HG03280 (cell line): Measurements from ENCODE around the gene MACIR.
A peak's percentile ranks its signal among the peaks of the same experiment; 100 is the strongest.

ENCODE experiments used
- ATAC-seq: cut with Tn5 transposase; IDR thresholded peaks from one replicate; pipeline ENCODE4 v1.9.1; 2021; ENCODE audit warnings: mild to moderate bottlenecking, moderate library complexity; ENCODE audit not compliant: unreplicated experiment

MACIR gene

DNA sequence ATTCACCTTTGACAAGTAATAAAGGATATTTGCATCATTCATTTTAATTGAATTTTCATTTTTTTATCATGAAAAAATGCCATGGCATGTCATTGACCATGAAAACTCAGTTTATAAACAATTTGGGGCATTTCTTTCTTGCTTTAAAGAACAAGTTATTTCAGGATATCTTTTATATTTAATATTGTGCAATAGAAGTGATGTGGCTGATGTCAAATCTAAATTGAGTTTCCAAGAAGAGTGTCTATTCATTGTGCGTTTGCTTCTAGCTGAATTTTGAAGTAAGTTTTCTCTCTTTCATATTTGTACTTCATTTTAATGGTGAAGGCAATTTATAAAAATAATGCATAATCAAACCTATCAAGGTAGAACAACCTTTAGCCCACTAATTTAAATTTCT, 30.5 kb downstream of the MACIR start:
- ATAC-seq, result no peak

DNA sequence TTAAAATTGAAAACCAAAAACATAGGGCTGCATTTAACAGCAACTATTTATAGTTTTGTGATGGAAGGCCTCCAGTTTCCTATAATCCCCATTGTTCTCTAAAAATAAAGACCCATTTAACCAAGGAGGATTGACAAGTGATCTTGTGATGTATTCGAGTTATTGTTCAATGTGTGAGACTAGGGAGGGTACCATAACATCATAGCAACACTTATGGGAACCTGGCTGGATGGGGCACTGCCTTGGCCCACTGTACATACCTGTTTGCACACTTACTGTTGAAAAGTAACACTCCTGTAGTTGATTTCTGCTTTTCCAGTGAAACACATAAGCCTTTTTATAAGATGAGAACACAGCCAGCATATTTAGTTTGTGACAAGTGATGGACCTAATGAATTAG, 32.3 kb downstream of the MACIR start:
- no peak for ATAC-seq

DNA sequence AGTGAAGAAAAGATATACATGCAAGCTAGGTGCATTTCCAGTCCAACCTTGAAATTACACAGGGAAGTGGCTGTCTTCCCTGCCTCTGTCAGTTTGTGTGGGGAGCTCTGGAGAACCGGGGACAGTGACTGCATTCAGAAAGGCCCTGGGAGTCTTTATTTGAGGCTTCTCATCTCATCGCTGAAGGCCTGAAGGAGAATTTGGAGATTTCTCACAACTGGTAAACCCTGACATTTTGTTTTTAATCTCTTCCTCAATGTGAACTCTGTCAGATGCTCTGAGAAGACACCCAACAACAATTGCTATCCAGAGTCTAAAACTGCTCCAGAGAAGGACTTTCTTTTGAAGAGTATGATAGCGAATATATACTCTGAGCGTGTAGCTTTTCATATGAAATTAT, 33.0 kb downstream of the MACIR start:
- no peak for ATAC-seq

DNA sequence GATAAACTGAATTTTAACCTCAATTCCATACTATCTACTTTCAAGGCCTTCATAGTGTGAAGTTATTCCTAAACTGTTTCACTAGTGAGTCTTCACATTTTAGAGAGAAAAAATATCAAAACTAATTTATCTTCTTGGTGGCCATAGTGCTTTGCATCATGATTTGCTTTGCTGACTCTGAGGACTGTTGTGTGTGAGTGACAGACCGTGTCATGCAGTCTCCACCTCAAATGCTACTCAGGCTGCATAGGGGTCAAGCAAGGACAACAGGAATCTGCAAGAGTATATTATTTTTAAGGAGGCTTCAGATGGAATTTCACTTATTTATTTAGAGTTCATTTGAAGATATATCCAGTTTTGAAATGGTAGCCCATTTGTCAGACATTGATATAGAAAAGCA, 34.5 kb downstream of the MACIR start:
- no peak for ATAC-seq

DNA sequence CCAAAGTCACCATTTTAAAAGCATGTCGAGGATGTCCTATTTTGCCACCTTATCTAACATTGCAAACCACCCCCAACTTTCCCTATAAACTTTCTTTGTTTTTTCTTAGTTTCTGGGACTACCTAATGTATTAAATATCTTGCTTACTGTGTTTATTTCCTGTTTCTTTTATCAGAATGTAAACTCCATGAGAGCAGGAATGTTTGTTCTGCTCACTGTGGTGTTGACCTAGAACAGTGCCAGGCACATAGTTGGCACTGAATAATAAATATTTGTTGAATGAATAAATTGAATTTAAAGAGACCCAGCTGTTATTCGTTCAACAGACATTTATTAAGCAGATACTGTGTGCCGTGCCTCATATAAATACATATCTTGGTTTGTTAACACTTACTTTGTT, 35.2 kb downstream of the MACIR start:
- no peak for ATAC-seq

DNA sequence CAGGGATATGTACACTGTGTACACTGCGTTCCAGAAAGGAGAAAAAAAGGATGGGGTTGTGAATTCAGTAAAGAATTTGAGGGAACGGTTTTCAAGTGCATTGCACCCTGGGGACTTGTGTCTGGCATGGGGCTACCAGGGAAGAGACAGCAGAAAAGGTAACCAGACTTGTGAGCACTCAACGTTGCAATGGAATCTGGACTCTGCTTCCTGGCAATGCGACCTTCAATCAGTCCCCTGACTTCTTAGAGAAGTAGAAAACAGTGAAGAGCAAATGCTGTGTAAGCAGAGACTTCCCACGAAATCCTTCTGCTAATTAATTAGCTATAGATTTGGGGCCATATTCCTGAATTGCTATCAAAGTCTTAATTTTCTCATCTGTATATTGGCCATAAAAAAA, 36.3 kb downstream of the MACIR start:
- no peak for ATAC-seq

DNA sequence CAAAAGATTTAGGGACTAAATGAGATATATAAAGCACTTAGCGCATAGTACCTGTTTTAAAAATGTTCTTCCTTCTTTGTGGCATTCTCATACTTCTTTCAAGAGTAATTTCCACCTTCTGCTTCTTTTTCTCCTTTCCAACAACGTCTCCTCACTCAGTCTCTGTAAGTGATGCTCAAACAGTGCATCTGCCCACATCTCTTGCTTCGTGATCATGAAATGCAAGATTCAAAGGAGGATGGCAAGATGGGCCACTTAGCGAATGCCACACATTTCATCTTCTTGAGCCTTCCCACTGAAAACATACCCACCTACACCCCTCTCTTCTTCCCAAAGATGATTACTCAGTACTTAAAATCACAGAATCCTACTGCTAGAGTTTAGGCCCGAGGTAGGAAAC, 36.9 kb downstream of the MACIR start:
- ATAC-seq, result no peak

DNA sequence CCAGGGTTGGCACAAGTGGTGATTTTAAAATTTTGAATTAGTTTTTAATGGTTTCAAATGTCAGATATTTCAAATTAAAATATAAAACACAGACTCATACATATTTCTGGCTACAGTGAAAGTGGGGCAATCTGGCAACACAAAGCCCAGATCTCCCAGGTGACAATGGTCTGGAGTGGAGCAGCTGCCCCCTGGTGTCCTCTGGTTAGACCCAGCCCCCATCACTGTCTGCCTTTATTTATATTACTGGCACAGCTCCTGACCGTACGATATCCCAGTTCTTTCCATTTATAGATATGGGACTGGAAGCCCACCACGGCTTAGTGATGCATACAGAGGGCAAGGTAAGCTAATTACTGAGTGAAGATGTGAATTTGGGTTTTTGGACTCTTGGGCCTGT, 37.3 kb downstream of the MACIR start:
- ATAC-seq, result no peak

DNA sequence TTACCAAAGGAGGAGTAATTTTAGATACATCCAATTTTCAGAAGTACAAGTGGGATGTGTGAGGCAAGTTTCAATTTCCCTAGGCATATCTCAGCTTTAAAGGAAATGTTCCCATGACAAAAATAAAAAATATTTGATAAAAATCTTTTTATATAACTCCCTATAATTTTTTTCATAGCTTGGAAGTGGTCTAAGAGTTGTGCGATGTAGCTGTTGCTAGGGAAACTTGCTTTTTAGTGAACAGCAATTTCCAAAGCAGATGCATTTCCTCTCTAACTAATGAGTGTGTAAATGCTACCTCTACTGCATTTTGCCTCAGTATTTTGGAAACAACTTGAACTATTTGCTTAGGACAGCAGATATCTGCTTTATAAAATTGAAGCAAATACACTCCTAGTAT, 39.6 kb downstream of the MACIR start:
- ATAC-seq, result no peak

DNA sequence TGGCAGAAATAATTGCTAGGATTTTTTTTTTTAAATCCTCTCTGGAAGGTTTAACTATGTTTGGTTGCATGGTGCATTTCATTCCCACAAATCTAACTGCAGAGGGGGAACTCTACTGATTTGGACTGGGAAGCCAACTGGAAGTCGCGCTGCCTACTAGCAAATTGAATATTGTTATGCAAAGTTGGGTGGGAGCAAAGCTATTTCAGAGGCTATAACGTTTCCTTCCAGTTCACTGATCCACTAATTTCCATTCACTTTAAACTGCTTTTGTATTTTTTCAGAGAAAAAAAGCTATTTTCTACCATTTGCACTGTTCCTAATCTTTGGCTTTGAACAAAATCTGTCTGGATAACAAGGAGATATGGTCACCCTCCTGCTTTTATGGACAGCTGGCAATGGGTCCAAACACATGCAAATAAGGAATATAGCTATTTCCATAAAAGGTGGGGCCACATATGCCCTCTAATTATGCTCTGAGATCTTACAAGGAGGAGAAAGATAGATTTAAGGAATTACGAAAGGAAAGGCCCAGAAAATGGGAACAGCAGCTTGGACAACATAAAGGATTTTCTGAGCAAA, 40.1 kb downstream of the MACIR start:
- no peak for ATAC-seq

DNA sequence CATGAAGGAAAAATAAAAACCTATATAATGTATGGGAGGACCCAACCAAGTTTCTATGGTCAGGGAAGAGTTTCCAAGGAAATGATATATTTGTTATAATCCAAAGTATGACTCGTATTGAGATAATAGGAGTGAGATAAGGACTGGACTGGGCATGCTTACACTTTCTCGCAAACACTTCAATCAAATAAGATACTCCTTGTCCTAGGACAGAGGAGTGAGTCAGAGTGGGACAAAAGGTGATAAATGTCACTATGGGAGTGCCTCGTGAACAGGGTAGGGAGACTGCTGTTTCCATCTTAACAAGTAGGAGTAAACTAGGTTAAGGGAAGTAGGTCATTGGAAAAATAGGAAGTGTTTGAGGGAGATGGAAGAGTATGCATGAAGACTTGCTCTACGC, 47.2 kb downstream of the MACIR start:
- no peak for ATAC-seq

DNA sequence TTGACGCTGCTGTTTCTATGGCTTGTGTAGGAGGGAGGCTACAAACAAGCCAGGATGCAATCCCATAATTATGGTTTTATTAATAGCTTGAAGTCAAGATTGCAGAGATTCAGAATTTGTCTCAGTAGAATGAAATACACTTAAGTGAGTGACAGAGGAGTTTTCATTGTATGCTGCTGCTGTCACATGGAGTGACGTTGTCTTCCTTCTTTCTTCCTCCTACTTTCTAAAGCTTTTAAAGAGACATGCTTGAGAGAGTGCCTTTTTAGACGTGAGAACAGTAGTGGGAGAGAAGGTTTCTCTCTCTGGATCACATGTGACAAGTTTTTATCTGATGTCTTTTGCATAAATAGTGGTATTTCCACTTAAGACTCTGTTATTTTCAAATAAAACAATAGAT, 48.9 kb downstream of the MACIR start:
- no peak for ATAC-seq

DNA sequence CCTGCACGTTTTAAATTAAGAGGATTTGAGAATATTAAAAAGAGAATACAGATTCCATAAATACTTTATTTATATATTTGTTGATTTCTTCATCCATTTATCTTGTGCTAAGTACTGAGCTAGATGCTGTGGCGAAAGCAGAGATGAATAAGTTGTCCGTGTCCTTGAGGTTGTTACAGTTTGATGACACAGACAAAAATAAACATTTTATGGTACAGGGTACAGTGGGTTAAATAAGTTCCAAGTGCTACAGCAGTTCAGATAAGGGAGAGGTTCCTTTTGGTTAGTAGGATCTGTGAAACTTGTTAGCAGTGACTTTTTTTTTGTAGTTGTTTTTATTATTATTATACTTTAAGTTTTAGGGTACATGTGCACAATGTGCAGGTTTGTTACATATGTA, 50.2 kb downstream of the MACIR start:
- ATAC-seq, result no peak

DNA sequence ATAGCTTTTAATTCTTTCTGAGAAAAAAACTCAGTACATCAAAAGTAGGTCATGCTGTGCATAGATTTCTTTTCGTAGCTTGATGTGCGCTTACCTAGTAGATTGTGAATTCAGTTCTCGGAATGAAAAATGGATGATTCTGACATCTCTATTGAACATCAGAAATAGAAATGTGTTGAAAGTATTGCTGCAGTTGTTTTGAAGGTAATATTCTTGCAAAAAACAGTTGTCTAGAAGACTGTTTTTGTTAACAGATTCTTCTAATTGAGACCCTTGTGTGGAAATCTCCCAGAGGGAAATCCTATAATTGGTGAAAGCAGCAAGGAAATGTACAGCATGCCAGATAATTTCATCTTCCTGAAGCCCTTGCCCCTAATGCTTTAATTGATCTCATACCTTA, 54.5 kb downstream of the MACIR start:
- ATAC-seq, result no peak

DNA sequence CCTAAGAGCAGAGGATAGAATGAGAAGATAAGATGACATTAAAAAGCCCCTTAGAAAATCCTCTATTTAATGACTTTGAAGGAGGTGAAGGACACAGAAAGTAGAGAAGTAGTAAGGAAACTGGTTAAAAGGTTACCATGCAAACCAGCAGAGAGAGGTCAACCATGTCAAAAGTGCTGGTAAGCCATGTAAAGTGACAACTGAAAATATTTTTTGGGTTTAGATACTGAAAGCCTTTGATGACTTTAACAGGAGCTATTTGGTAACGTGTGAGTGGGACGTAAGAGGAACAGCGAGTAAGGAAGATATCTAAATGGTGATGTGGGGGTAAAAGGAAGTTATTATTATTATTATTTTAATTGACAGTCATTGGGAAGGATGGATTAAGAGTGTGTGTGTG, 56.9 kb downstream of the MACIR start:
- peak; percentile 70 for ATAC-seq

DNA sequence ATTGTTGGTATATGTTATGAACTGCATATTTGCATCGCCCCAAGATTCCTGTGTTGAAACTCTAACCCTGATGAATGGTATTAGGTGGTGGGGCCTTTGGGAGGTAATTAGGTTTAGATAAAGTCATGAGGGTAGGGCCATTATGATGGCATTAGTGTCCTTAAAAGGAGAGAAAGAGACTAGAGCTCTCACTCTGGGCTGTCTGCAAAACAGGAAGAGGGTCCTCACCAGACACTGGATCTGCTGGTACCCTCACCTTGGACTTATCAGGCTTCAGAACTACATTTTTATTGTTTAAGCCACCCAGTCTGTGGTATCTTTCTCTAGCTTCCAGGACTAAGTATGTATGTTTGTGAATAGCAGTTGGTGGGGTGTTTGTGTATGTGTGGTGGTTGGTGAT, 68.9 kb downstream of the MACIR start:
- ATAC-seq, result no peak

DNA sequence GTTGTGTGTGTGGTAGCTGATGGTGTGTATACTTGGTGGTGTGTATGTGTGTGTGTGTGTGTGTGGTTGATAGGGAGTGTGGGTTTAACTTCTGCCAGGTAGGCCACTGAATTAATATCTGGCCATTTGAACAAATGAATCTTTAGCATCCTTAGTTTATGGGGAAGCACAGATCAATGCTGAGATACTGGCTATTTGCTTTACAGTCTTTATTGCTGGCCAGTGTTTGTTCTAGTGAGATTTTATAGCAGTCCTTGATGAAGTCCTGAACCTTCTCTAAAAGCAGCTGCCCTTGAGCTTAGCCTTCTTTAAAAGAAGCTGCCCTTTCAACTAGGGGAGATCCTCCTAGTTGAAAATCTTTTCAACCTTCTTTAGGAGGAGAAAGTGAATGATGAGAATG, 69.3 kb downstream of the MACIR start:
- ATAC-seq, result no peak
